H1 (cell line): ENCODE measurements around the gene IFT80. TPM values are rescaled to one million over a fixed set of nuclear protein-coding genes. Genes with fewer than 3 reads are reported as not detected.

Experiments
- CTCF ChIA-PET: fragments of 300-600 bp; sonication (Branson Sonifier 250); formaldehyde crosslinking; loops from one replicate; lab custom pipeline; 2021; ENCODE audit not compliant: partially characterized antibody; lab: Charles Lee
- POLR2A ChIA-PET: fragments of 300-600 bp; sonication (Branson Sonifier 250); formaldehyde crosslinking; loops from one replicate; lab custom pipeline; 2021; ENCODE audit warnings: inconsistent platforms; ENCODE audit not compliant: partially characterized antibody; lab: Charles Lee
- DNase-seq, 2 experiments: peaks; one replicate each; pipeline versions ENCODE4 v3.0.0 to v3.0.0-alpha.2; 2010 to 2022; ENCODE audit warnings: low spot score in 2 of 2, low read depth in 1 of 2, mixed read lengths in 1 of 2
- FAIRE-seq: peaks from 2 replicates; lab custom pipeline; 2011; peaks lifted over from hg19 to GRCh38; lab: Jason Lieb, UNC
- H2AFZ ChIP-seq: 2 replicates; pipeline ENCODE4 v1.8.1; 2012; ENCODE audit warnings: low read length, inconsistent platforms
- H2AK5ac ChIP-seq: 2 replicates; pipeline ENCODE4 v1.6.1; 2013; ENCODE audit warnings: low read depth, low read length
- H2BK120ac ChIP-seq: replicated peaks from 2 replicates; pipeline ENCODE3; 2013; ENCODE audit warnings: low read depth, low read length, inconsistent platforms
- H2BK12ac ChIP-seq: 2 replicates; pipeline ENCODE4 v1.6.1; 2013; ENCODE audit warnings: low read depth, low read length
- H2BK15ac ChIP-seq: 2 replicates; pipeline ENCODE4 v1.6.1; 2013; ENCODE audit warnings: low read length
- H2BK20ac ChIP-seq: 2 replicates; pipeline ENCODE4 v1.6.1; 2013; ENCODE audit warnings: low read length
- H2BK5ac ChIP-seq: 2 replicates; pipeline ENCODE4 v1.6.1; 2013; ENCODE audit warnings: low read depth, low read length
- H3K14ac ChIP-seq: 2 replicates; pipeline ENCODE4 v1.6.1; 2013; ENCODE audit warnings: inconsistent platforms; ENCODE audit not compliant: insufficient read length
- H3K18ac ChIP-seq: 2 replicates; pipeline ENCODE4 v1.6.1; 2013; ENCODE audit warnings: low read length; ENCODE audit errors: extremely low read depth
- H3K23ac ChIP-seq: 2 replicates; pipeline ENCODE4 v1.6.1; 2013; ENCODE audit warnings: inconsistent platforms; ENCODE audit not compliant: insufficient read length
- H3K23me2 ChIP-seq: 2 replicates; pipeline ENCODE4 v1.6.1; 2013; ENCODE audit warnings: low read depth, low read length
- H3K27ac ChIP-seq: 2 replicates; pipeline ENCODE4 v1.6.1; 2011; ENCODE audit warnings: low read depth, low read length, inconsistent platforms
- H3K27me3 ChIP-seq, 4 experiments: replicated peaks in 1 of 4; 1 replicate in 1 of 4; 2 replicates in 3 of 4; pipeline versions ENCODE4 v1.6.1 to v1.8.1; 2011 to 2013; ENCODE audit warnings: low read length in 3 of 4, mild to moderate bottlenecking in 3 of 4, inconsistent platforms in 2 of 4, mixed read lengths in 2 of 4, moderate library complexity in 1 of 4; ENCODE audit not compliant: control insufficient read depth in 3 of 4, insufficient read depth in 3 of 4; ENCODE audit errors: extremely low read depth in 1 of 4
- H3K36me3 ChIP-seq, 4 experiments: 2 replicates each; pipeline versions ENCODE4 v1.6.1 to v1.8.1; 2011 to 2013; ENCODE audit warnings: mild to moderate bottlenecking in 4 of 4, low read length in 3 of 4, moderate library complexity in 2 of 4, control low read depth in 1 of 4, inconsistent platforms in 1 of 4; ENCODE audit not compliant: insufficient read depth in 4 of 4, control insufficient read depth in 2 of 4
- H3K4ac ChIP-seq: replicated peaks from 2 replicates; pipeline ENCODE3; 2013; ENCODE audit warnings: low read length, low read depth, mixed read lengths, inconsistent platforms; ENCODE audit not compliant: insufficient read length
- H3K4me1 ChIP-seq, 4 experiments: replicated peaks in 1 of 4; 1 replicate in 1 of 4; 2 replicates in 3 of 4; pipeline versions ENCODE4 v1.6.1 to v1.8.1; 2011 to 2013; ENCODE audit warnings: low read length in 3 of 4, inconsistent platforms in 2 of 4, mixed read lengths in 1 of 4; ENCODE audit not compliant: insufficient read depth in 4 of 4, control insufficient read depth in 3 of 4
- H3K4me2 ChIP-seq, 2 experiments: 2 replicates each; pipeline versions ENCODE4 v1.6.1 to v1.8.1; 2011 to 2013; ENCODE audit warnings: low read depth in 2 of 2, low read length in 2 of 2, control low read depth in 1 of 2, inconsistent platforms in 1 of 2, mild to moderate bottlenecking in 1 of 2; ENCODE audit not compliant: insufficient read depth in 1 of 2
- H3K4me3 ChIP-seq, 4 experiments: fragments of 200-600, 300-600 bp in 1 of 4; sonication (generic), shearing (Covaris generic), sonication (Bioruptor Twin) in 1 of 4; 2 replicates each; pipeline versions ENCODE4 v1.5.1 to v1.8.1; 2011 to 2016; ENCODE audit warnings: low read length in 4 of 4, low read depth in 3 of 4, control low read depth in 2 of 4, inconsistent platforms in 2 of 4, mild to moderate bottlenecking in 2 of 4, mixed read lengths in 1 of 4, moderate library complexity in 1 of 4; ENCODE audit not compliant: insufficient read depth in 2 of 4; ENCODE audit errors: extremely low read depth in 1 of 4
- H3K56ac ChIP-seq: replicated peaks from 2 replicates; pipeline ENCODE3; 2013; ENCODE audit warnings: low read depth, mild to moderate bottlenecking, mixed read lengths, low read length, inconsistent platforms; ENCODE audit not compliant: insufficient read length
- H3K79me1 ChIP-seq: 2 replicates; pipeline ENCODE4 v1.6.1; 2013; ENCODE audit warnings: low read depth, low read length, control low read depth
- H3K79me2 ChIP-seq, 2 experiments: 2 replicates each; pipeline versions ENCODE4 v1.6.1 to v1.8.1; 2012 to 2013; ENCODE audit warnings: low read length in 2 of 2, mild to moderate bottlenecking in 2 of 2, inconsistent platforms in 1 of 2; ENCODE audit not compliant: insufficient read depth in 2 of 2, control insufficient read depth in 1 of 2
- H3K9ac ChIP-seq, 4 experiments: replicated peaks in 1 of 4; 1 replicate in 1 of 4; 2 replicates in 3 of 4; pipeline versions ENCODE4 v1.6.1 to v1.8.1; 2011 to 2013; ENCODE audit warnings: low read depth in 3 of 4, low read length in 3 of 4, control low read depth in 2 of 4, mild to moderate bottlenecking in 2 of 4, moderate library complexity in 2 of 4, inconsistent platforms in 1 of 4; ENCODE audit errors: extremely low read depth in 1 of 4
- H3K9me3 ChIP-seq, 2 experiments: 2 replicates each; pipeline versions ENCODE4 v1.6.1 to v1.8.1; 2012 to 2013; ENCODE audit warnings: mild to moderate bottlenecking in 2 of 2, moderate library complexity in 2 of 2, control low read depth in 1 of 2, inconsistent platforms in 1 of 2, low read depth in 1 of 2, low read length in 1 of 2, mixed read lengths in 1 of 2; ENCODE audit not compliant: insufficient read depth in 2 of 2
- H4K20me1 ChIP-seq, 2 experiments: replicated peaks in 1 of 2; 2 replicates each; pipeline versions ENCODE3 to v1.8.1; 2011 to 2013; ENCODE audit warnings: inconsistent platforms in 2 of 2, low read length in 2 of 2, mild to moderate bottlenecking in 1 of 2; ENCODE audit not compliant: insufficient read depth in 2 of 2, control insufficient read depth in 1 of 2
- H4K5ac ChIP-seq: 2 replicates; pipeline ENCODE4 v1.6.1; 2013; ENCODE audit warnings: low read length, low read depth, mixed read lengths, inconsistent platforms; ENCODE audit not compliant: insufficient read length
- H4K8ac ChIP-seq: 2 replicates; pipeline ENCODE4 v1.8.0; 2013; ENCODE audit warnings: mild to moderate bottlenecking, moderate library complexity, low read length, inconsistent platforms; ENCODE audit not compliant: insufficient read depth; ENCODE audit errors: extremely low read depth
- H4K91ac ChIP-seq: replicated peaks from 2 replicates; pipeline ENCODE3; 2013; ENCODE audit warnings: low read length, mixed read lengths, inconsistent platforms; ENCODE audit not compliant: insufficient read length
- CHD1 ChIP-seq: IDR thresholded peaks from 2 replicates; pipeline ENCODE4 v1.6.1; 2012; ENCODE audit warnings: low read depth, low read length, improper control_type of control experiment
- CREB1 ChIP-seq: IDR thresholded peaks from 2 replicates; pipeline ENCODE4 v1.6.1; 2012; ENCODE audit warnings: inconsistent platforms
- CTBP2 ChIP-seq: IDR thresholded peaks from 2 replicates; pipeline ENCODE4 v1.7.0; 2011; ENCODE audit warnings: borderline replicate concordance, mild to moderate bottlenecking, moderate library complexity, mixed read lengths, low read length; ENCODE audit not compliant: insufficient read depth, insufficient read length
- FOSL1 ChIP-seq: IDR thresholded peaks from 2 replicates; pipeline ENCODE4 v1.6.1; 2011; ENCODE audit warnings: mild to moderate bottlenecking, low read depth, low read length, moderate library complexity; ENCODE audit not compliant: insufficient read depth
- GABPA ChIP-seq: IDR thresholded peaks from 2 replicates; pipeline ENCODE4 v1.6.1; 2011; ENCODE audit warnings: mild to moderate bottlenecking, low read length, moderate library complexity, borderline replicate concordance; ENCODE audit not compliant: insufficient read depth
- HDAC2 ChIP-seq, 2 experiments: fragments of 300-600 bp in 1 of 2; sonication (generic) in 1 of 2; IDR thresholded peaks; 2 replicates each; pipeline ENCODE4 v1.6.1; 2011 to 2012; ENCODE audit warnings: low read depth in 2 of 2, low read length in 2 of 2, mild to moderate bottlenecking in 2 of 2, moderate library complexity in 2 of 2, borderline replicate concordance in 1 of 2, inconsistent platforms in 1 of 2
- NANOG ChIP-seq: IDR thresholded peaks from 2 replicates; pipeline ENCODE4 v1.6.1; 2011; ENCODE audit warnings: low read length, low read depth, mild to moderate bottlenecking, inconsistent platforms; ENCODE audit not compliant: insufficient read depth, poor library complexity, severe bottlenecking
- NRF1 ChIP-seq: IDR thresholded peaks from 2 replicates; pipeline ENCODE4 v1.6.1; 2011; ENCODE audit warnings: mild to moderate bottlenecking, low read depth, low read length, improper control_type of control experiment
- TAF1 ChIP-seq: IDR thresholded peaks from 2 replicates; pipeline ENCODE4 v1.6.1; 2011; ENCODE audit warnings: mild to moderate bottlenecking, low read depth, low read length
- TBP ChIP-seq: IDR thresholded peaks from 2 replicates; pipeline ENCODE4 v1.6.1; 2011; ENCODE audit warnings: low read depth, low read length, improper control_type of control experiment
- TCF12 ChIP-seq: IDR thresholded peaks from 2 replicates; pipeline ENCODE4 v1.6.1; 2011; ENCODE audit warnings: low read depth, mild to moderate bottlenecking, low read length
- WGBS, 2 experiments: shearing (Covaris generic) in 1 of 2; methylation state at CpG; one replicate each; pipeline versions ENCODE4 v1.1.6 to v1.1.7; 2013 to 2015; ENCODE audit warnings: low lambda C conversion rate in 2 of 2, mixed read lengths in 2 of 2, inconsistent platforms in 1 of 2, low coverage in 1 of 2, missing lambda C conversion rate in 1 of 2; ENCODE audit not compliant: insufficient replicate concordance in 2 of 2, insufficient coverage in 1 of 2, insufficient read length in 1 of 2; ENCODE audit errors: extremely low coverage in 1 of 2, missing lambda C conversion rate in 1 of 2; 5-methylcytosine and 5-hydroxymethylcytosine counted together
- polyA plus RNA-seq, 7 experiments: library from polyadenylated mRNA; depleted of rRNA in 3 of 7; stranded (reverse) in 5 of 7; unstranded in 2 of 7; fragments of >200 nt in 5 of 7; fragments of 200-250 nt in 2 of 7; gene quantifications; 1 replicate in 5 of 7; 2 replicates in 1 of 7; 4 replicates in 1 of 7; pipeline versions ENCODE4 v1.2.1 to v1.2.3, GENCODE V29; 2011 to 2013; ENCODE audit warnings: missing spikeins in 2 of 7, mixed read lengths in 2 of 7
- total RNA-seq: library from RNA; stranded (reverse); fragmentation: NEBNext Ultra II Directional; extraction: Animal tissue kit (Norgen Biotek cat#: 25700); gene quantifications from 2 replicates; pipeline ENCODE4 v1.2.1, GENCODE V29; 2021
- TF ChIP-seq, protein P1 (sequence below): IDR thresholded peaks from 2 replicates; pipeline ENCODE4 v1.6.1; 2011; ENCODE audit warnings: low read depth, mild to moderate bottlenecking, low read length; ENCODE audit not compliant: insufficient read depth
- TF ChIP-seq, protein P2 (sequence below): IDR thresholded peaks from 2 replicates; pipeline ENCODE4 v1.6.1; 2012; ENCODE audit warnings: inconsistent platforms

IFT80 gene
- total and polyA plus RNA-seq, 2 of the 8 experiments (the other 6 are each of a cell fraction or from before 2014, with no cell fraction given) = 7.2 to 25.9 TPM

DNA sequence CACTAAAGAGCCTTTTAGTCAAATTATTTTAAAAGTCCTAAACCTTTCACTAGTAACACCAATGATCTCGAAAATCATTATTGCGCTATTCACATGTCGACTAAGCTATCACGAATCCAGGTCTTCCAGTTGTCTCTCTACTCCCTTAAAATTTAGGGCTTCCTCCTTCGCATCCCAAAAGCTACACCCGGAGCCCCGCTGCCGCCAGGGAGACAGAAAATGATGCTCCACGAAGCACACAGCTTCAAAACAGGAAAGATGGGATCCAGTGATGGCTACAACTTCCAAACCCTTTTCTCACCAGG, 253 bp downstream of the IFT80 start:
- Histone ChIP-seq H3K27ac (peak overlapping the region; percentile 97; the same call in 1 of the 2 replicates), H3K4ac (no peak overlapping the region), H3K9me3 (no peaks in the 10 kb centered on the region), H3K23me2 (peaks cover 5% of the 10 kb centered on the region; the same call in 1 of the 2 replicates), H3K4me2 (peak overlapping the region; percentile 72 to 91), H3K4me3 (peak overlapping the region; percentile 84 to 99 (median 92)), H3K79me2 (peaks cover 19 to 64% of the 10 kb centered on the region in 2 experiments), H2AK5ac (no peak overlapping the region), H2BK5ac (peak overlapping the region; percentile 46; the same call in 1 of the 2 replicates), H2AFZ (peak overlapping the region; percentile 94), H2BK12ac (no peak overlapping the region), H3K27me3 (no peaks in the 10 kb centered on the region), H3K79me1 (no peaks in the 10 kb centered on the region), H4K91ac (no peak overlapping the region), H4K5ac (no peak overlapping the region), H4K8ac (peak overlapping the region; percentile 26; the same call in 1 of the 2 replicates), H3K23ac (no peak overlapping the region), H3K9ac (peak overlapping the region; percentile 44 to 96 (median 90)), H3K4me1 (no peaks in the 10 kb centered on the region; a peak in 3 of 7 replicates), H4K20me1 (peaks cover 18% of the 10 kb centered on the region in 2 experiments), H3K56ac (no peak overlapping the region), H3K18ac (peak overlapping the region; percentile 78; the same call in 1 of the 2 replicates), H2BK20ac (no peak overlapping the region), H3K36me3 (no peaks in the 10 kb centered on the region; a peak in 1 of 8 replicates), H2BK15ac (no peak overlapping the region), H3K14ac (no peak overlapping the region), H2BK120ac (no peak overlapping the region)
- ChIA-PET CTCF (no interaction called here), POLR2A (interaction anchor here (0.8 to 2.3 kb wide), 3 partner anchors 9 to 18 kb away, joined by 3 to 7 read pairs (median 4); no protein-coding TSS in a partner anchor)
- no peak for FAIRE-seq
- WGBS, 2 experiments = 1% methylated on average over 9 of the region's 9 CpGs; no CpG with 5 or more reads in 1 of the 2 experiments
- DNase-seq = no peak
- TF ChIP-seq, protein P1, sequence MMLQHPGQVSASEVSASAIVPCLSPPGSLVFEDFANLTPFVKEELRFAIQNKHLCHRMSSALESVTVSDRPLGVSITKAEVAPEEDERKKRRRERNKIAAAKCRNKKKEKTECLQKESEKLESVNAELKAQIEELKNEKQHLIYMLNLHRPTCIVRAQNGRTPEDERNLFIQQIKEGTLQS = no peak
- TF ChIP-seq TCF12 = no peak
- no peak for TF ChIP-seq FOSL1
- TF ChIP-seq NRF1 = no peak
- TF ChIP-seq CREB1 = no peak
- TF ChIP-seq, protein P2, sequence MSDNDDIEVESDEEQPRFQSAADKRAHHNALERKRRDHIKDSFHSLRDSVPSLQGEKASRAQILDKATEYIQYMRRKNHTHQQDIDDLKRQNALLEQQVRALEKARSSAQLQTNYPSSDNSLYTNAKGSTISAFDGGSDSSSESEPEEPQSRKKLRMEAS = no peak
- no peak for TF ChIP-seq HDAC2 (IDR thresholded peaks at IDR 0.05; ENCODE audit: borderline replicate concordance in 1 of 2, low read depth in 2 of 2, low read length in 2 of 2)
- no peak for TF ChIP-seq CTBP2
- no peak for TF ChIP-seq CHD1
- TF ChIP-seq TBP = no peak; the same call in 1 of the 2 replicates
- no peak for TF ChIP-seq GABPA
- TF ChIP-seq TAF1 = 0 out of 2 replicates have a peak, but pooled peaks have one; percentile 28
- TF ChIP-seq NANOG = no peak
